C4-2B (cell line): ENCODE measurements around the gene COL15A1.

Experiments used
- CTCF ChIP-seq: fragments of 450-650 bp; conservative IDR thresholded peaks from 2 replicates; pipeline ENCODE4 v1.5.1; 2017; ENCODE audit warnings: mild to moderate bottlenecking
- ZFX ChIP-seq: fragments of 450-650 bp; IDR thresholded peaks from 2 replicates; pipeline ENCODE4 v1.6.1; 2017

- TF ChIP-seq CTCF (no peak), ZFX (no peak)
Measured at GRCh38 chr9:98943682-98944056, at the start of gene COL15A1.
